Retinal pigment epithelial cell (primary cell): Measurements from ENCODE around the gene GMDS.

ENCODE experiments used
- DNase-seq: peaks from one replicate; pipeline ENCODE4 v3.0.0-alpha.2; 2010; ENCODE audit warnings: low read depth
- H3K4me3 ChIP-seq: 2 replicates; pipeline ENCODE4 v1.5.1; 2011; ENCODE audit warnings: mild to moderate bottlenecking, low read length, control low read depth, moderate library complexity
- CTCF ChIP-seq: conservative IDR thresholded peaks from 2 replicates; pipeline ENCODE4 v1.5.1; 2011; ENCODE audit warnings: low read depth, low read length, control low read depth, inconsistent platforms

Gene GMDS

GRCh38 chr6:1947922-1948321 lies 297.5 kb downstream of the GMDS start:
- DNase-seq, result no peak
- TF ChIP-seq CTCF, result no peak
- no peak overlapping the region for H3K4me3 ChIP-seq

- no peak overlapping the region for H3K4me3 ChIP-seq
- DNase-seq, result no peak
- TF ChIP-seq CTCF, result no peak
These were observed 298.8 kb downstream of the GMDS start for GRCh38 chr6:1946583-1946982.

- H3K4me3 ChIP-seq, result no peak overlapping the region
- no peak for DNase-seq
- TF ChIP-seq CTCF, result no peak
These were observed 300.1 kb downstream of the GMDS start for GRCh38 chr6:1945235-1945832.

GRCh38 chr6:1942834-1943233 lies 302.6 kb downstream of the GMDS start:
- no peak overlapping the region for H3K4me3 ChIP-seq
- DNase-seq, result no peak
- TF ChIP-seq CTCF, result no peak

GRCh38 chr6:1941534-1941933 lies 303.9 kb downstream of the GMDS start:
- no peak overlapping the region for H3K4me3 ChIP-seq
- no peak for DNase-seq
- TF ChIP-seq CTCF, result no peak

- TF ChIP-seq CTCF, result no peak
- H3K4me3 ChIP-seq, result no peak overlapping the region
- DNase-seq, result no peak
These were observed 305.0 kb downstream of the GMDS start for GRCh38 chr6:1940381-1940780.

GRCh38 chr6:1933292-1933691 lies 312.1 kb downstream of the GMDS start:
- H3K4me3 ChIP-seq, result no peak overlapping the region
- DNase-seq, result no peak
- no peak for TF ChIP-seq CTCF
